ENCODE results near the gene PNPT1.
"Not testable (repeated sequence)": the region's sequence is repeated elsewhere in the genome, so short reads cannot be mapped to it uniquely, and the experiment has no call there.

The PNPT1 gene
- long read RNA-seq, donor 1, full-length matches to known transcripts: 2 of 2 reads
- long read RNA-seq, donor 1, partial matches to known transcripts: 0 of 2 reads
- long read RNA-seq, donor 1, other reads (novel, unspliced or antisense): 0 of 2 reads
- long read RNA-seq, donor 2, full-length matches to known transcripts: 4 of 4 reads
- long read RNA-seq, donor 2, partial matches to known transcripts: 0 of 4 reads
- long read RNA-seq, donor 2, other reads (novel, unspliced or antisense): 0 of 4 reads
- long read RNA-seq, donor 3: 0 reads
- long read RNA-seq, donor 4, partial matches to known transcripts: 5 of 5 reads
- long read RNA-seq, donor 4, other reads (novel, unspliced or antisense): 0 of 5 reads
- long read RNA-seq, donor 5, full-length matches to known transcripts: 3 of 3 reads
- long read RNA-seq, donor 5, partial matches to known transcripts: 0 of 3 reads
- long read RNA-seq, donor 5, other reads (novel, unspliced or antisense): 0 of 3 reads
- long read RNA-seq, donor 6, full-length matches to known transcripts: 2 of 2 reads
- long read RNA-seq, donor 6, partial matches to known transcripts: 0 of 2 reads
- long read RNA-seq, donor 6, other reads (novel, unspliced or antisense): 0 of 2 reads
- long read RNA-seq, donor 7, full-length matches to known transcripts: 3 of 8 reads
- long read RNA-seq, donor 7, partial matches to known transcripts: 5 of 8 reads
- long read RNA-seq, donor 7, other reads (novel, unspliced or antisense): 0 of 8 reads
- long read RNA-seq, donor 8, full-length matches to known transcripts: 2 of 2 reads
- long read RNA-seq, donor 8, partial matches to known transcripts: 0 of 2 reads
- long read RNA-seq, donor 8, other reads (novel, unspliced or antisense): 0 of 2 reads

- peak; percentile 79 for DNase-seq
These were observed at the start of gene PNPT1 for GRCh38 chr2:55693181-55694125. PNPT1 (minus strand) TSS chr2:55693844; CDS start chr2:55693823, 21 bp downstream.

GRCh38 chr2:55742996-55743395 lies 49.4 kb upstream of the PNPT1 start:
- no peak for DNase-seq

- not testable (repeated sequence) for DNase-seq
These were observed 42.4 kb upstream of the PNPT1 start for GRCh38 chr2:55736019-55736536.

- no peak for DNase-seq
These were observed 41.1 kb upstream of the PNPT1 start for GRCh38 chr2:55734726-55735125.

- no peak for DNase-seq
These were observed 39.7 kb upstream of the PNPT1 start for GRCh38 chr2:55733335-55733734.

- no peak for DNase-seq
These were observed 39.2 kb upstream of the PNPT1 start for GRCh38 chr2:55732854-55733253.

- no peak for DNase-seq
These were observed 35.6 kb upstream of the PNPT1 start for GRCh38 chr2:55729136-55729685.

- no peak for DNase-seq
These were observed 28.1 kb upstream of the PNPT1 start for GRCh38 chr2:55721596-55722215.

GRCh38 chr2:55720417-55720816 lies 26.8 kb upstream of the PNPT1 start:
- no peak for DNase-seq

GRCh38 chr2:55719852-55720251 lies 26.2 kb upstream of the PNPT1 start:
- no peak for DNase-seq

GRCh38 chr2:55718165-55719008 lies 24.7 kb upstream of the PNPT1 start:
- DNase-seq: no peak

- no peak for DNase-seq
These were observed 22.0 kb upstream of the PNPT1 start for GRCh38 chr2:55715626-55716025.

GRCh38 chr2:55715178-55715577 lies 21.5 kb upstream of the PNPT1 start:
- DNase-seq: not testable (repeated sequence)

GRCh38 chr2:55712477-55713060 lies 18.9 kb upstream of the PNPT1 start:
- DNase-seq: no peak

- DNase-seq: no peak
These were observed 16.4 kb upstream of the PNPT1 start for GRCh38 chr2:55710025-55710424.

- DNase-seq: no peak
These were observed 14.1 kb upstream of the PNPT1 start for GRCh38 chr2:55707751-55708150.

GRCh38 chr2:55706258-55706657 lies 12.6 kb upstream of the PNPT1 start:
- not testable (repeated sequence) for DNase-seq

- DNase-seq: no peak
These were observed 11.5 kb upstream of the PNPT1 start for GRCh38 chr2:55705027-55705653.

- no peak for DNase-seq
These were observed 9.7 kb upstream of the PNPT1 start for GRCh38 chr2:55703350-55703749.

Measured in right kidney (tissue), 9 donors.